PFSK-1 (cell line): ENCODE results near the gene DPP9.

Experiments used
- FOXP2 ChIP-seq: optimal IDR thresholded peaks from 2 replicates; pipeline ENCODE3; 2011; ENCODE audit warnings: borderline replicate concordance, control low read depth, inconsistent platforms; ENCODE audit not compliant: insufficient read depth; ENCODE audit errors: extremely low read length, extremely low read depth
- POLR2AphosphoS5 ChIP-seq: IDR thresholded peaks from 2 replicates; pipeline ENCODE4 v1.6.1; 2012; ENCODE audit warnings: low read depth, mild to moderate bottlenecking, control low read depth, low read length, moderate library complexity
- SIN3A ChIP-seq: IDR thresholded peaks from 2 replicates; pipeline ENCODE4 v1.6.1; 2012; ENCODE audit warnings: mild to moderate bottlenecking, low read length, moderate library complexity, borderline replicate concordance; ENCODE audit not compliant: insufficient read depth
- TAF1 ChIP-seq: IDR thresholded peaks from 2 replicates; pipeline ENCODE4 v1.6.1; 2012; ENCODE audit warnings: low read length, control low read depth, borderline replicate concordance; ENCODE audit not compliant: insufficient read depth
- TF ChIP-seq, protein P1 (sequence below), 2 experiments: IDR thresholded peaks; 2 replicates each; pipeline versions ENCODE4 v1.6.1 to v1.8.0; 2011 to 2012; ENCODE audit warnings: low read depth in 2 of 2, low read length in 2 of 2, control low read depth in 1 of 2, inconsistent platforms in 1 of 2, mild to moderate bottlenecking in 1 of 2, moderate library complexity in 1 of 2; ENCODE audit not compliant: insufficient read depth in 1 of 2

GRCh38 chr19:4759388-4760284 lies 36.0 kb upstream of the DPP9 start:
- TF ChIP-seq POLR2AphosphoS5 (no peak), SIN3A (peak; percentile 89; the same call in 1 of the 2 replicates), FOXP2 (peak; percentile 68), TAF1 (no peak)
- TF ChIP-seq, protein P1, sequence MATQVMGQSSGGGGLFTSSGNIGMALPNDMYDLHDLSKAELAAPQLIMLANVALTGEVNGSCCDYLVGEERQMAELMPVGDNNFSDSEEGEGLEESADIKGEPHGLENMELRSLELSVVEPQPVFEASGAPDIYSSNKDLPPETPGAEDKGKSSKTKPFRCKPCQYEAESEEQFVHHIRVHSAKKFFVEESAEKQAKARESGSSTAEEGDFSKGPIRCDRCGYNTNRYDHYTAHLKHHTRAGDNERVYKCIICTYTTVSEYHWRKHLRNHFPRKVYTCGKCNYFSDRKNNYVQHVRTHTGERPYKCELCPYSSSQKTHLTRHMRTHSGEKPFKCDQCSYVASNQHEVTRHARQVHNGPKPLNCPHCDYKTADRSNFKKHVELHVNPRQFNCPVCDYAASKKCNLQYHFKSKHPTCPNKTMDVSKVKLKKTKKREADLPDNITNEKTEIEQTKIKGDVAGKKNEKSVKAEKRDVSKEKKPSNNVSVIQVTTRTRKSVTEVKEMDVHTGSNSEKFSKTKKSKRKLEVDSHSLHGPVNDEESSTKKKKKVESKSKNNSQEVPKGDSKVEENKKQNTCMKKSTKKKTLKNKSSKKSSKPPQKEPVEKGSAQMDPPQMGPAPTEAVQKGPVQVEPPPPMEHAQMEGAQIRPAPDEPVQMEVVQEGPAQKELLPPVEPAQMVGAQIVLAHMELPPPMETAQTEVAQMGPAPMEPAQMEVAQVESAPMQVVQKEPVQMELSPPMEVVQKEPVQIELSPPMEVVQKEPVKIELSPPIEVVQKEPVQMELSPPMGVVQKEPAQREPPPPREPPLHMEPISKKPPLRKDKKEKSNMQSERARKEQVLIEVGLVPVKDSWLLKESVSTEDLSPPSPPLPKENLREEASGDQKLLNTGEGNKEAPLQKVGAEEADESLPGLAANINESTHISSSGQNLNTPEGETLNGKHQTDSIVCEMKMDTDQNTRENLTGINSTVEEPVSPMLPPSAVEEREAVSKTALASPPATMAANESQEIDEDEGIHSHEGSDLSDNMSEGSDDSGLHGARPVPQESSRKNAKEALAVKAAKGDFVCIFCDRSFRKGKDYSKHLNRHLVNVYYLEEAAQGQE (IDR thresholded peaks at IDR 0.05; ENCODE audit: insufficient read depth in 1 of 2, low read depth in 2 of 2, low read length in 2 of 2) = peak; percentile 15 to 79; a peak in 2 of 4 replicates
